ENCODE measurements around the gene INPP5A.
A peak's percentile ranks its signal among the peaks of the same experiment; 100 is the strongest.
"Not testable (repeated sequence)": the region's sequence is repeated elsewhere in the genome, so short reads cannot be mapped to it uniquely, and the experiment has no call there.

The INPP5A gene

GRCh38 chr10:132584081-132584480 is 46.5 kb downstream of the INPP5A start:
- DNase-seq: no peak

- DNase-seq: no peak
Observed at GRCh38 chr10:132585732-132586722, 48.4 kb downstream of the INPP5A start.

GRCh38 chr10:132586739-132587138 is 49.2 kb downstream of the INPP5A start:
- DNase-seq: no peak

GRCh38 chr10:132587175-132587574 is 49.6 kb downstream of the INPP5A start:
- DNase-seq: no peak

- peak; percentile 64 for DNase-seq
Observed at GRCh38 chr10:132588301-132589013, 50.9 kb downstream of the INPP5A start.

GRCh38 chr10:132589015-132589414 is 51.4 kb downstream of the INPP5A start:
- DNase-seq: no peak

GRCh38 chr10:132589681-132590080 is 52.1 kb downstream of the INPP5A start:
- DNase-seq: no peak

- DNase-seq: no peak
Observed at GRCh38 chr10:132590094-132590751, 52.6 kb downstream of the INPP5A start.

- DNase-seq: no peak
Observed at GRCh38 chr10:132590752-132591121, 53.1 kb downstream of the INPP5A start.

GRCh38 chr10:132591166-132591971 is 53.8 kb downstream of the INPP5A start:
- no peak for DNase-seq

GRCh38 chr10:132592790-132593383 is 55.3 kb downstream of the INPP5A start:
- no peak for DNase-seq

GRCh38 chr10:132593389-132593788 is 55.8 kb downstream of the INPP5A start:
- peak; percentile 40 for DNase-seq

- DNase-seq: no peak
Observed at GRCh38 chr10:132593900-132594876, 56.6 kb downstream of the INPP5A start.

GRCh38 chr10:132595021-132595420 is 57.4 kb downstream of the INPP5A start:
- DNase-seq: no peak

GRCh38 chr10:132595854-132596253 is 58.3 kb downstream of the INPP5A start:
- DNase-seq: no peak

GRCh38 chr10:132596742-132597279 is 59.2 kb downstream of the INPP5A start:
- DNase-seq: no peak

- no peak for DNase-seq
Observed at GRCh38 chr10:132597654-132598053, 60.1 kb downstream of the INPP5A start.

GRCh38 chr10:132599023-132599618 is 61.5 kb downstream of the INPP5A start:
- DNase-seq: not testable (repeated sequence)

- no peak for DNase-seq
Observed at GRCh38 chr10:132599732-132600131, 62.1 kb downstream of the INPP5A start.

GRCh38 chr10:132600416-132600815 is 62.8 kb downstream of the INPP5A start:
- no peak for DNase-seq

Data from activated CD4-positive, alpha-beta T cell treated with anti-CD3 and anti-CD28 coated beads for 48 hours (primary cell).